BLaER1 (cell line): ENCODE measurements around the gene RFC2.
"Not testable (repeated sequence)": the region's sequence is repeated elsewhere in the genome, so short reads cannot be mapped to it uniquely, and the experiment has no call there.

ENCODE experiments used
- H3K27ac ChIP-seq: shearing (Covaris generic); formaldehyde crosslinking; 2 replicates; pipeline ENCODE4 v1.8.1; 2022
- H3K27me3 ChIP-seq: shearing (Covaris generic); formaldehyde crosslinking; 2 replicates; pipeline ENCODE4 v1.8.1; 2022
- H3K36me3 ChIP-seq: shearing (Covaris generic); formaldehyde crosslinking; 2 replicates; pipeline ENCODE4 v1.8.1; 2022
- H3K4me1 ChIP-seq: shearing (Covaris generic); formaldehyde crosslinking; 2 replicates; pipeline ENCODE4 v1.8.1; 2022
- H3K4me2 ChIP-seq: shearing (Covaris generic); formaldehyde crosslinking; 2 replicates; pipeline ENCODE4 v1.8.1; 2022
- H3K4me3 ChIP-seq: shearing (Covaris generic); formaldehyde crosslinking; 2 replicates; pipeline ENCODE4 v1.8.1; 2022
- H3K9ac ChIP-seq: shearing (Covaris generic); formaldehyde crosslinking; 2 replicates; pipeline ENCODE4 v1.8.1; 2022
- H3K9me3 ChIP-seq: shearing (Covaris generic); formaldehyde crosslinking; 2 replicates; pipeline ENCODE4 v1.8.1; 2022
- H4K20me1 ChIP-seq: shearing (Covaris generic); formaldehyde crosslinking; 2 replicates; pipeline ENCODE4 v1.8.1; 2022
- Cebpa-rat ChIP-seq: shearing (Covaris generic); IDR thresholded peaks from 2 replicates; pipeline ENCODE4 v1.8.1; 2022

The RFC2 gene

GRCh38 chr7:74267756-74268565, 13.8 kb upstream of the RFC2 start:
- no peaks in the 10 kb centered on the region for H3K27me3 ChIP-seq
- no peaks in the 10 kb centered on the region for H4K20me1 ChIP-seq
- no peak overlapping the region for H3K9ac ChIP-seq
- no peaks in the 10 kb centered on the region for H3K36me3 ChIP-seq
- H3K27ac ChIP-seq = no peak overlapping the region
- H3K4me2 ChIP-seq = peak overlapping the region; percentile 26; the same call in 1 of the 2 replicates
- H3K9me3 ChIP-seq = no peaks in the 10 kb centered on the region
- H3K4me1 ChIP-seq = peaks cover 84% of the 10 kb centered on the region
- no peak overlapping the region for H3K4me3 ChIP-seq
- no peak for TF ChIP-seq Cebpa-rat

GRCh38 chr7:74266191-74266963, 12.2 kb upstream of the RFC2 start:
- peaks cover 68% of the 10 kb centered on the region for H3K4me1 ChIP-seq
- peak overlapping the region; percentile 38; the same call in 1 of the 2 replicates for H3K27ac ChIP-seq
- H3K4me2 ChIP-seq = peak overlapping the region; percentile 75
- H3K9ac ChIP-seq = no peak overlapping the region
- H3K27me3 ChIP-seq = no peaks in the 10 kb centered on the region
- H3K4me3 ChIP-seq = no peak overlapping the region
- H3K9me3 ChIP-seq = no peaks in the 10 kb centered on the region
- no peak for TF ChIP-seq Cebpa-rat
- H3K36me3 ChIP-seq = no peaks in the 10 kb centered on the region
- no peaks in the 10 kb centered on the region for H4K20me1 ChIP-seq

- Histone ChIP-seq H3K27me3 (no peaks in the 10 kb centered on the region), H3K9me3 (no peaks in the 10 kb centered on the region), H4K20me1 (no peaks in the 10 kb centered on the region), H3K27ac (no peak overlapping the region), H3K4me3 (no peak overlapping the region), H3K9ac (no peak overlapping the region), H3K36me3 (no peaks in the 10 kb centered on the region), H3K4me2 (no peak overlapping the region), H3K4me1 (peaks cover 57% of the 10 kb centered on the region)
- no peak for TF ChIP-seq Cebpa-rat
These were observed 9.4 kb upstream of the RFC2 start for GRCh38 chr7:74263399-74264120.

- Histone ChIP-seq H3K9ac (no peak overlapping the region), H4K20me1 (no peaks in the 10 kb centered on the region), H3K4me1 (peaks cover 57% of the 10 kb centered on the region), H3K4me2 (no peak overlapping the region), H3K9me3 (no peaks in the 10 kb centered on the region), H3K4me3 (no peak overlapping the region), H3K27ac (no peak overlapping the region), H3K27me3 (no peaks in the 10 kb centered on the region), H3K36me3 (no peaks in the 10 kb centered on the region)
- TF ChIP-seq Cebpa-rat = no peak
These were observed 8.6 kb upstream of the RFC2 start for GRCh38 chr7:74262639-74263398.

- Histone ChIP-seq H3K4me2 (peak overlapping the region; percentile 89), H3K27ac (peak overlapping the region; percentile 44; the same call in 1 of the 2 replicates), H3K9me3 (no peaks in the 10 kb centered on the region), H4K20me1 (peaks cover under 1% of the 10 kb centered on the region; the same call in 1 of the 2 replicates), H3K4me3 (no peak overlapping the region), H3K36me3 (no peaks in the 10 kb centered on the region), H3K27me3 (no peaks in the 10 kb centered on the region), H3K4me1 (peaks cover 51% of the 10 kb centered on the region), H3K9ac (no peak overlapping the region; the same call in 1 of the 2 replicates)
- TF ChIP-seq Cebpa-rat = no peak
These were observed 4.4 kb upstream of the RFC2 start for GRCh38 chr7:74258639-74259038.

- H3K9ac ChIP-seq = peak overlapping the region; percentile 61
- H3K4me1 ChIP-seq = peaks cover 66% of the 10 kb centered on the region
- H3K4me3 ChIP-seq = 0 out of 2 replicates have a peak overlapping the region, but pooled peaks have one; percentile 9
- H3K9me3 ChIP-seq = no peaks in the 10 kb centered on the region
- peak overlapping the region; percentile 90 for H3K27ac ChIP-seq
- TF ChIP-seq Cebpa-rat = no peak
- peaks cover 12% of the 10 kb centered on the region; the same call in 1 of the 2 replicates for H4K20me1 ChIP-seq
- no peaks in the 10 kb centered on the region for H3K27me3 ChIP-seq
- H3K36me3 ChIP-seq = peaks cover 9% of the 10 kb centered on the region; the same call in 1 of the 2 replicates
- H3K4me2 ChIP-seq = peak overlapping the region; percentile 89
These were observed 2.6 kb upstream of the RFC2 start for GRCh38 chr7:74256491-74257408.

- Histone ChIP-seq H3K9ac (peak overlapping the region; percentile 61; the same call in 1 of the 2 replicates), H3K4me2 (peak overlapping the region; percentile 89), H3K4me3 (peak overlapping the region; percentile 80), H3K36me3 (peaks cover 20% of the 10 kb centered on the region), H3K27ac (peak overlapping the region; percentile 90), H3K4me1 (peaks cover 66% of the 10 kb centered on the region), H4K20me1 (peaks cover 12% of the 10 kb centered on the region; the same call in 1 of the 2 replicates)
- not testable (repeated sequence) for H3K9me3 ChIP-seq, H3K27me3 ChIP-seq
These were observed 1.3 kb upstream of the RFC2 start for GRCh38 chr7:74255461-74255860.

GRCh38 chr7:74254858-74255379, 720 bp upstream of the RFC2 start:
- peaks cover 66% of the 10 kb centered on the region for H3K4me1 ChIP-seq
- no peaks in the 10 kb centered on the region for H3K27me3 ChIP-seq
- H3K9ac ChIP-seq = peak overlapping the region; percentile 93
- H3K9me3 ChIP-seq = no peaks in the 10 kb centered on the region
- peaks cover 25% of the 10 kb centered on the region for H3K36me3 ChIP-seq
- no peak for TF ChIP-seq Cebpa-rat
- peaks cover 12% of the 10 kb centered on the region; the same call in 1 of the 2 replicates for H4K20me1 ChIP-seq
- peak overlapping the region; percentile 89 for H3K4me2 ChIP-seq
- peak overlapping the region; percentile 80 for H3K4me3 ChIP-seq
- H3K27ac ChIP-seq = peak overlapping the region; percentile 90
